ENCODE data around the gene CADM2.

The CADM2 gene

DNA sequence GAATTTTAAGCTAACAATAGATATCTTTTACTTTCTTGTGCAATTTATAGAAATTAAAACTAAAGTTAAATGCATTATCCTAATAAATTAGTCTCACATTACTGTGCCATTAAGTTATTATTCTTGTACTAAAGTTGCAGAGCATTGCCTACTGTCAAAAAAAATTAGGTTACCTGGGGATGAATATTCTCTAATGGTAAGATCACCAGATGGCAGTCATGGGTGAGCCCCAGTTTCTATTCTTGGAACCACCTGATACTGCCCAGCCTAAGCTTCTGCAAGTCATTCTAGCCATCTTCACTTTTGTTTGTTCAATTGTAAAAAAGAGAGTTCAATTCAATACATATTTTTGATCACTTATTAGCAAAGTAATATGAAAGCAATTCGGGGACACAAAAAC lies 213.2 kb downstream of the CADM2 start:
- no peak overlapping the region for H3K9ac ChIP-seq (ENCODE audit: low read length)
- no peaks in the 10 kb centered on the region for H3K36me3 ChIP-seq (ENCODE audit: control insufficient read depth, insufficient read depth, low read length)
- no peak overlapping the region for H3K27ac ChIP-seq (ENCODE audit: low read depth, low read length)
- H3K4me3 ChIP-seq (ENCODE audit: low read length): no peak overlapping the region
- no peaks in the 10 kb centered on the region for H3K27me3 ChIP-seq (ENCODE audit: control insufficient read depth, insufficient read depth, low read length)
- H3K4me1 ChIP-seq (ENCODE audit: control insufficient read depth, insufficient read depth, low read length): no peaks in the 10 kb centered on the region

DNA sequence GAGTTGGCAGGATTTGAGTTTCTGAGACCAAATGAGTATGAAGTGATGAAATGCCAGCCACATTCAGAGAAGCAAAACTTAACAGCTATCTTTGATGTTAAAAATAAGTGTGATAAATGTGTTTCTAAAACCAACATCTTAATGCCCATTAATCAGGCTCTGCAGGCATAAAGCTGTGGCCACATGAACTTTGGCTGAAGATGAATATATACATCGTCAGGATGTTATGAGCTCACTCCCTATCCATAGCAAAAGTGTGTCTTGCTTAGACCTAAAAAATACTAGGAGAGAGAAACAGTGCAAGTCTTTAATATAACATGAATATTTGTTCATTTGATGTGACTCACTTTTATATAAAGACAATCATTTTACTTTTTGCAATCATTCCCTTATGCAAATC lies 218.0 kb downstream of the CADM2 start:
- no peak overlapping the region for H3K4me3 ChIP-seq (ENCODE audit: low read length)
- no peak overlapping the region for H3K27ac ChIP-seq (ENCODE audit: low read depth, low read length)
- H3K36me3 ChIP-seq (ENCODE audit: control insufficient read depth, insufficient read depth, low read length): no peaks in the 10 kb centered on the region
- no peaks in the 10 kb centered on the region for H3K4me1 ChIP-seq (ENCODE audit: control insufficient read depth, insufficient read depth, low read length)
- no peak overlapping the region for H3K9ac ChIP-seq (ENCODE audit: low read length)
- no peaks in the 10 kb centered on the region for H3K27me3 ChIP-seq (ENCODE audit: control insufficient read depth, insufficient read depth, low read length)

DNA sequence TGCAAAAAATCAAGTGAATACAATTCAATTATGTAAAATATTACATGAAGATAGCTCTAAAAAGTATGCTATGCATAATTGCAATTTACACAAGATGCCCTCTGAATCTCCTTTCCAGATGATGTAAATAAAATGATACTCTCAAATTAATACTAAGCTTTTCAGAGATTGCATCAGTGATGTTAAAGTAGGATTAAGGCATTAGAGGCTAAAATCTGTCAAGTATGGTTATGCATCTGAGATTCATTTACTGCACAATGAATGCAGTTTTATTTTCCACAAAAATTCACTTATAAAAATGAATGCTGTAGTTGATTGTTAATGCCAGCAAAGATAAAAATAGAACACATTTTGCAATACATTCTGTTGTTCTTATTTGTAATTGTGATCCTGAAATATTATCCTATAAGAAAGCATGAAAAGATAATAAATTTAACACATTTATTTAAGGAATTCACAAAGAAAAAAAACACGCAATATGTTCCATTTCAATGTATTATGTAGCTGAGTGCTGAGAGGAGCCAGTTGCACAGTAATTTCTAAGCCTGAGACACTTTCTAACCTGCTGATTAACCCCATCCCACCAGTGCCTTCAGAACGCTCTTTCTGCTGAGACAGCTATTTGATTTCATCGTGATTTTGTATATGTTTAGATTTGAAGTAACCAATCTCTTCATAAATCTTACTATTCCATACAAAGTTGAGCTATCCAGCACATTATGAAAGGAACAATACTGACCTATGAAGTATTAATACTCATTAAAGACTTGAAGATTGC lies 224.4 kb downstream of the CADM2 start:
- H3K9ac ChIP-seq (ENCODE audit: low read length): no peak overlapping the region
- H3K4me1 ChIP-seq (ENCODE audit: control insufficient read depth, insufficient read depth, low read length): no peaks in the 10 kb centered on the region
- no peak overlapping the region for H3K4me3 ChIP-seq (ENCODE audit: low read length)
- no peaks in the 10 kb centered on the region for H3K36me3 ChIP-seq (ENCODE audit: control insufficient read depth, insufficient read depth, low read length)
- H3K27me3 ChIP-seq (ENCODE audit: control insufficient read depth, insufficient read depth, low read length): no peaks in the 10 kb centered on the region
- H3K27ac ChIP-seq (ENCODE audit: low read depth, low read length): no peak overlapping the region

DNA sequence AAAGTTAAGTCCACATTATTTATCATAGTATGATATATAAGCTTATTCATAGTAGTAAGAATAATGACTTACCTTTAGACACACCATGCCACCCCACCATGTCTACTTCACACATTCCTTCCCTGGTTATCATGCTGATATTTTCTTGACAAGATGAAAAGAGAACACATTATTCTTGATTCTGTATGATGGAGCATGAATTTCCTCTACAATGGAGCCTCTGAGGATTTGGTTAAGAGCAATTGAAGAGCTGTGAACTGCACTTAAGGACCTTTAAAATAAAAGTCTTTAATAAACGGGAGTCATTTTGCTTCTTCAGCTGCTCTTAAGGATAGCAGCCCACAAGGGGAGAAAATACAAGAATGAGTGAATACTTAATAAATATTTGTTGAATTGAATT lies 226.7 kb downstream of the CADM2 start:
- H3K36me3 ChIP-seq (ENCODE audit: control insufficient read depth, insufficient read depth, low read length): no peaks in the 10 kb centered on the region
- H3K9ac ChIP-seq (ENCODE audit: low read length): no peak overlapping the region
- no peaks in the 10 kb centered on the region for H3K4me1 ChIP-seq (ENCODE audit: control insufficient read depth, insufficient read depth, low read length)
- H3K4me3 ChIP-seq (ENCODE audit: low read length): no peak overlapping the region
- no peaks in the 10 kb centered on the region for H3K27me3 ChIP-seq (ENCODE audit: control insufficient read depth, insufficient read depth, low read length)
- no peak overlapping the region for H3K27ac ChIP-seq (ENCODE audit: low read depth, low read length)

DNA sequence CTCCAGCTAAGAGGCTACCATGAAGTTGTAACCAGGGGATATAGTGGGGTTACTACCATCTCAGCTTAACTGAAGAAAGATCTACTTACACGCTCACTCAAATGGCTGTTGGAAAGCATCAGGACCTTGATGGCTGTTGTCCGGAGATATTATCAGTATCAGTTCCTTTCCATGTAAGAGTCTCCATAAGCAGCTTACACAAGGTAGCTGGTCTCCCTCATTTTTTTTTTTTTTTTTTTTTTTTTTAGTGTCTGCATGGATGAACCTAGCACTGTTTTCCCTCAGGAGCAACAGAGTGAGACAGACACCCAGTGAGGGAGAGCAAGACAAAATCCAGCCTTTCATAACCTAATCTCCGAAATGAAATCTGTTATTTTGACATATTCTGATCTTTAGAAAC lies 230.9 kb downstream of the CADM2 start:
- H3K27ac ChIP-seq (ENCODE audit: low read depth, low read length): no peak overlapping the region
- no peak overlapping the region for H3K9ac ChIP-seq (ENCODE audit: low read length)
- no peaks in the 10 kb centered on the region for H3K4me1 ChIP-seq (ENCODE audit: control insufficient read depth, insufficient read depth, low read length)
- H3K36me3 ChIP-seq (ENCODE audit: control insufficient read depth, insufficient read depth, low read length): no peaks in the 10 kb centered on the region
- H3K4me3 ChIP-seq (ENCODE audit: low read length): no peak overlapping the region
- H3K27me3 ChIP-seq (ENCODE audit: control insufficient read depth, insufficient read depth, low read length): no peaks in the 10 kb centered on the region

DNA sequence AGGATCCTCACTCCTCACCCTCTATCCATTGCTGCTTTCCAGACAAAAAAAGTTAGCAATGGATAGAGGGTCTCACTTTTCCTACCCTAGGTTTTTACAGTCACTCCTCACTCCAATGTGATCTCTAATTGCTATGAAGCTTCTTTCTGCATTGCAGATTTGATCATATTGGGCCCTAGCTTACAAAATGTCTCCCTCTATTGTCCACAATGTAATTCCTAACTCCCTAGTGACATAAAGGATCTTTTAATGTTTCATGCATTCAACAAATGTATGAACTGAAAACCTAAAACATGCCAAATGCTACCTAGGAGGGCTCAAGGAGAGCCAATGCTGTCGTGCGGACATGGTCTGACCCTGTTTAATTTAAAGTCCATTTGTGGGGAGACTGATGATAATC lies 234.8 kb downstream of the CADM2 start:
- no peak overlapping the region for H3K9ac ChIP-seq (ENCODE audit: low read length)
- H3K36me3 ChIP-seq (ENCODE audit: control insufficient read depth, insufficient read depth, low read length): no peaks in the 10 kb centered on the region
- no peaks in the 10 kb centered on the region for H3K27me3 ChIP-seq (ENCODE audit: control insufficient read depth, insufficient read depth, low read length)
- no peak overlapping the region for H3K4me3 ChIP-seq (ENCODE audit: low read length)
- no peak overlapping the region for H3K27ac ChIP-seq (ENCODE audit: low read depth, low read length)
- H3K4me1 ChIP-seq (ENCODE audit: control insufficient read depth, insufficient read depth, low read length): no peaks in the 10 kb centered on the region

DNA sequence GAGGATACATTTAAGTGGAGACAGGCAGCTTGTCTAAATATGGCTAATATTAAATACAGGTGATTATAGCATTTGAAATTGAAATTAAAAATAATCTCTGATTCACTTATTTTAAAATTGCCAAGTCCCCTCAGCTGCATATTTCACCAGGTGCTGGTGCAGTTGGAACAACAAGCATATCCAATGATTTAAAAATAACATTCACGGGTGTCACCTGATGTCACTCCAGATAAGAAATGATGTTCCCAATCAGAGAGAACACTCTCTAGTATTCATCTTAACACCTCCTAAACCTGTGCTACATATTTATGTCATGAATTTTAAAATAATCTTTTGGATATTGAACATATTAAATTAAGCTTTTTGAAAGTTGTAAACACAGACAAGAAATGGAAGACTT lies 249.9 kb downstream of the CADM2 start:
- Histone ChIP-seq H3K27ac (ENCODE audit: low read depth, low read length) (no peak overlapping the region), H3K4me1 (ENCODE audit: control insufficient read depth, insufficient read depth, low read length) (no peaks in the 10 kb centered on the region), H3K4me3 (ENCODE audit: low read length) (no peak overlapping the region), H3K9ac (ENCODE audit: low read length) (no peak overlapping the region), H3K36me3 (ENCODE audit: control insufficient read depth, insufficient read depth, low read length) (no peaks in the 10 kb centered on the region), H3K27me3 (ENCODE audit: control insufficient read depth, insufficient read depth, low read length) (no peaks in the 10 kb centered on the region)

DNA sequence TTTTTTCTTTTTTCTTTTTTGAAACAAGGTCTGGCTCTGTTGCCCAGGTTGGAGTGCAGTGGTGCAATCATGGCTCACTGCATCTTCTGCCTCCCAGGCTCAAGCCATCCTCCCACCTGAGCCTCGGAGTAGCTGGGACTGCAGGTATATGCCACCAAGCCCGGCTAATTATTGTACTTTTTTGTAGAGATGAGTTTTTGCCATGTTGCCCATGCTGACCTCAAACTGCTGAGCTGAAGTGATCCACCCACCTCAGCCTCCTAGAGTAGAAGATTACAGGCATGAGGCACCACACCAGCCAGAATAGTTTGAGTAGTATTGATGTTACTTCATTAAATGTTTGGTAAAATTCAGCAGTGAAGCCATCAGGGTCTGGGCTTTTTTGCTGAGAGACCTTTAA lies 251.8 kb downstream of the CADM2 start:
- H3K27ac ChIP-seq (ENCODE audit: low read depth, low read length): no peak overlapping the region
- H3K9ac ChIP-seq (ENCODE audit: low read length): no peak overlapping the region
- H3K27me3 ChIP-seq (ENCODE audit: control insufficient read depth, insufficient read depth, low read length): no peaks in the 10 kb centered on the region
- no peak overlapping the region for H3K4me3 ChIP-seq (ENCODE audit: low read length)
- no peaks in the 10 kb centered on the region for H3K4me1 ChIP-seq (ENCODE audit: control insufficient read depth, insufficient read depth, low read length)
- no peaks in the 10 kb centered on the region for H3K36me3 ChIP-seq (ENCODE audit: control insufficient read depth, insufficient read depth, low read length)

DNA sequence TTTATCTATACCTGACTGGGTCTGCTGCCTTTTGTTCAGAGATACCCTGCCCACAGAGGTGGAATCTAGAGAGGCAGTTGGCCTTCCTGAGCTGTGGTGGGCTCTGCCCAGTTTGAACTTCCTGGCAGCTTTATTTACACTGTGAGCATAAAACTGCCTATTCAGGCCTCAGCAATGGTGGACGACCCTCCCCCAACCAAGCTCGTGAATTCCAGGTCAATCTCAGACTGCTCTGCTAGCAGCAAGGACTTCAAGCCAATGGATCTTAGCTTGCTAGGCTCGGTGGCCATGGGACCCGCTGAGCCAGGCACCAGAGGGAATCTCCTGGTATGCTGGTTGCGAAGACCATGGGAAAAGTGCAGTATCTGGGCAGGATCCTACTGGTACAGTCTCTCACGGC lies 270.2 kb downstream of the CADM2 start:
- Histone ChIP-seq H3K4me1 (ENCODE audit: control insufficient read depth, insufficient read depth, low read length) (no peaks in the 10 kb centered on the region), H3K4me3 (ENCODE audit: low read length) (no peak overlapping the region), H3K36me3 (ENCODE audit: control insufficient read depth, insufficient read depth, low read length) (no peaks in the 10 kb centered on the region), H3K9ac (ENCODE audit: low read length) (no peak overlapping the region), H3K27ac (ENCODE audit: low read depth, low read length) (no peak overlapping the region), H3K27me3 (ENCODE audit: control insufficient read depth, insufficient read depth, low read length) (no peaks in the 10 kb centered on the region)

DNA sequence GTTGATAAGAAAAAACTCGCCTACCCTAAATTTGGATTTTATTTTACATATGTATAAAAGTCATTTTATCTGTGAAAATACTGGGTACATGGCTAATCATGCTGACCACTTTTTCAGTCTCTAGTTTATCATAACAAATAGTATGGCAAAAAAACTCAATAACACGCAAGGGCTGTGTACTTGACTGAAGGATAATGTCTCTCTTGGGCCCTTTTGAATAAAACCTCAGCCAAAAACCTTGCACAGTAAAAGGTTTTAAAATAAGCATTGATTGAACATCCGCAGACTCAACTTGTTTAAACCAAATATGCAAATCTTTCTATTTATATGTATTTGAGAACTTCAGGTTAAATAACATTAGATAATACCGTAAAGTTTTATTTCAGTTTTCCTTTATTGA lies 285.3 kb downstream of the CADM2 start:
- Histone ChIP-seq H3K27me3 (ENCODE audit: control insufficient read depth, insufficient read depth, low read length) (no peaks in the 10 kb centered on the region), H3K9ac (ENCODE audit: low read length) (no peak overlapping the region), H3K4me3 (ENCODE audit: low read length) (no peak overlapping the region), H3K36me3 (ENCODE audit: control insufficient read depth, insufficient read depth, low read length) (no peaks in the 10 kb centered on the region), H3K27ac (ENCODE audit: low read depth, low read length) (no peak overlapping the region), H3K4me1 (ENCODE audit: control insufficient read depth, insufficient read depth, low read length) (no peaks in the 10 kb centered on the region)

DNA sequence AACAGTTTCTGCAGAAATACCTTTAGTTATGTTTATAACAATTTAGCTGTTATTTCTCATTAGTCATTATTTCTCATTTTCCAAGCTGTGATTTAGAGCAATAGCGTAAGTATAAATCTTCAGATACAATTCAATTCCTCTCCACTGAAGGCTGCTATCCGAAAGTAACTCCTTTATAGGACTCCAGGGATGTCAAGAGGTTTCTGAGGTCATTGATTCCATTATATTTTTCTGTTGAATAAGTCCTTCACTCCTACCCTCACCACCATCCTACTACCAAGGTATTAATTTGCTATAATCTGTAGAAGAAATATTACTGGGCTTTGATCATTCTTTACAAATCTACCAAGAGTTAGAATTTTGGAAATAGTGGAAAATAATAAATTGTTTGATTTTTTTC lies 285.7 kb downstream of the CADM2 start:
- no peaks in the 10 kb centered on the region for H3K36me3 ChIP-seq (ENCODE audit: control insufficient read depth, insufficient read depth, low read length)
- no peaks in the 10 kb centered on the region for H3K27me3 ChIP-seq (ENCODE audit: control insufficient read depth, insufficient read depth, low read length)
- no peaks in the 10 kb centered on the region for H3K4me1 ChIP-seq (ENCODE audit: control insufficient read depth, insufficient read depth, low read length)
- no peak overlapping the region for H3K9ac ChIP-seq (ENCODE audit: low read length)
- H3K4me3 ChIP-seq (ENCODE audit: low read length): no peak overlapping the region
- H3K27ac ChIP-seq (ENCODE audit: low read depth, low read length): no peak overlapping the region

DNA sequence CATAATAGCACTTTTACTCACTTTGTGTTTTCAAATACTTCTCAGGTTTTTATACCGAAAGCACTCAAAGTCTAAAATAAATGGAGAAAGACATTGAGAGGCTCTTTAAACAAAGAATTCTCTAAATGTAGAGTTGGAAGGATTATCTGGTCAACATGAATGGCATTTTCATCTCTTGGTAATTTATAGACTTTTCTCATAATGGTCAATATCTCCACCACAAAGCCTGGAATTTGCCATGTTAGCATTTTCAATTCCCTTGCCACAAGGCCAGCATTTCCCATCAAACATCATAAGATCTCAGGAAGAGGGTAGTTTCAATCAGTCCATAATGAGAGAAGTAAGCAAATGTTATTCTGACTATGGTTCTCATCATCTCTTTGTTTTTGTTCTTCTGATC lies 293.0 kb downstream of the CADM2 start:
- no peak overlapping the region for H3K9ac ChIP-seq (ENCODE audit: low read length)
- H3K4me3 ChIP-seq (ENCODE audit: low read length): no peak overlapping the region
- no peaks in the 10 kb centered on the region for H3K4me1 ChIP-seq (ENCODE audit: control insufficient read depth, insufficient read depth, low read length)
- no peak overlapping the region for H3K27ac ChIP-seq (ENCODE audit: low read depth, low read length)
- no peaks in the 10 kb centered on the region for H3K36me3 ChIP-seq (ENCODE audit: control insufficient read depth, insufficient read depth, low read length)
- no peaks in the 10 kb centered on the region for H3K27me3 ChIP-seq (ENCODE audit: control insufficient read depth, insufficient read depth, low read length)

DNA sequence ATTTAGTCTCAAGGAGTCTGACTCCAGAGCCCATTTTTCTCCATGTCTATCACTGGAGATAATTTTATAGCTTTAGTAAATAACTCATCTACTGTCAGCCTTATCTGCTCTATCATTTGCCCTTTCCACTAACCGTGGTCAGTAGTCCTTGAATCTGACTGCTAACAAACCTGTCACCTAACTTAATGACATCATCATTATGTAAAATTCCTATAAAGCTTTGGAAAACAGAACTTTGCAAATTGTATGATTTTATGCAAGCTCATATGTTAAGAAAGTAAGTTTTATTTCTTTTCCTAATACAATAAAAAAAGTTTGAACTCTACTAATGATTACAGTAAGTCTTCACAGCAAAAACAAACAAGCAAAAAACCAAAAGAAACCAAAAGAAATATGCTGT lies 293.9 kb downstream of the CADM2 start:
- Histone ChIP-seq H3K4me1 (ENCODE audit: control insufficient read depth, insufficient read depth, low read length) (no peaks in the 10 kb centered on the region), H3K9ac (ENCODE audit: low read length) (no peak overlapping the region), H3K36me3 (ENCODE audit: control insufficient read depth, insufficient read depth, low read length) (no peaks in the 10 kb centered on the region), H3K27me3 (ENCODE audit: control insufficient read depth, insufficient read depth, low read length) (no peaks in the 10 kb centered on the region), H3K27ac (ENCODE audit: low read depth, low read length) (no peak overlapping the region), H3K4me3 (ENCODE audit: low read length) (no peak overlapping the region)
